A673 (cell line): ENCODE measurements around the gene GBE1.

Experiments
- CTCF ChIP-seq: fragments of 300-800, 200-600 bp; sonication (generic); conservative IDR thresholded peaks from 2 replicates; pipeline ENCODE4 v1.5.1; 2017; ENCODE audit warnings: low read depth, mild to moderate bottlenecking, antibody characterized with exemption, low read length, moderate library complexity, mixed read lengths
- EZH2 ChIP-seq: fragments of 200-600 bp; sonication (generic); IDR thresholded peaks from 2 replicates; pipeline ENCODE4 v1.6.1; 2017; ENCODE audit warnings: borderline replicate concordance, low read depth, mild to moderate bottlenecking, mixed read lengths, antibody characterized with exemption, low read length; ENCODE audit not compliant: poor library complexity, severe bottlenecking

GRCh38 chr3:81485444-81485865 is 276.0 kb downstream of the GBE1 start:
- TF ChIP-seq CTCF (no peak), EZH2 (no peak)
